HCT116 (cell line): Measurements from ENCODE around the gene ALDH1L1. TPM values are rescaled to one million over a fixed set of nuclear protein-coding genes. Genes with fewer than 3 reads are reported as not detected.

Source experiments
- ATAC-seq: fragments of 200-7000 bp; cut with Tn5 transposase; 2 replicates; pipeline ENCODE4 v1.9.1; 2020; ENCODE audit warnings: mild to moderate bottlenecking, moderate library complexity
- BruUV-seq: library from RNA; stranded (reverse); fragments of 400-500 nt; replicated peaks from 2 replicates; lab custom pipeline; 2021; lab: Mats Ljungman, UMichigan
- CTCF ChIA-PET: fragments of 300-600 bp; sonication (Branson Sonifier 250); formaldehyde crosslinking; loops from one replicate; lab custom pipeline; 2021; ENCODE audit warnings: antibody characterized with exemption; lab: Charles Lee
- POLR2A ChIA-PET: fragments of 300-600, 350-600 bp; sonication (Branson Sonifier 250); formaldehyde crosslinking; loops from one replicate; lab custom pipeline; 2021; ENCODE audit warnings: antibody characterized with exemption; lab: Charles Lee
- RAD21 ChIA-PET, 2 experiments: fragments of 300-600 bp; sonication (Branson Sonifier 250); formaldehyde crosslinking; loops; one replicate each; lab custom pipeline; 2023; ENCODE audit warnings: low total read pairs in 2 of 2; ENCODE audit not compliant: uncharacterized antibody in 2 of 2, unreplicated experiment in 2 of 2, low non-redundant PET in 1 of 2; lab: Charles Lee
- DNase-seq: peaks from one replicate; pipeline ENCODE4 v3.0.0-alpha.2; 2010; ENCODE audit warnings: low read depth, low spot score
- H2AFZ ChIP-seq: fragments of 200-600 bp; shearing (Covaris generic), sonication (generic); 2 replicates; pipeline ENCODE4 v1.6.1; 2017; ENCODE audit warnings: low read depth, mixed run types, mixed read lengths, antibody characterized with exemption, low read length; ENCODE audit not compliant: poor library complexity, severe bottlenecking
- H3K27ac ChIP-seq: 2 replicates; pipeline ENCODE4 v1.5.1; 2012; ENCODE audit warnings: low read depth, low read length
- H3K27me3 ChIP-seq: fragments of 200-600 bp; sonication (generic); 2 replicates; pipeline ENCODE4 v1.6.1; 2016; ENCODE audit warnings: mixed run types, low read length, mixed read lengths; ENCODE audit not compliant: insufficient read depth
- H3K36me3 ChIP-seq, 2 experiments: fragments of 200-500 bp in 1 of 2; fragments of 200-600 bp in 1 of 2; sonication (Bioruptor generic) in 1 of 2; sonication (generic) in 1 of 2; 2 replicates each; pipeline versions ENCODE4 v1.5.1 to v1.6.1; 2014 to 2016; ENCODE audit warnings: low read length in 2 of 2, inconsistent platforms in 1 of 2, mixed read lengths in 1 of 2, mixed run types in 1 of 2; ENCODE audit not compliant: insufficient read depth in 2 of 2, control insufficient read depth in 1 of 2
- H3K4me1 ChIP-seq, 2 experiments: fragments of 200-600 bp in 1 of 2; sonication (generic) in 1 of 2; 2 replicates each; pipeline versions ENCODE4 v1.5.1 to v1.6.1; 2012 to 2017; ENCODE audit warnings: low read length in 2 of 2, inconsistent platforms in 1 of 2, mild to moderate bottlenecking in 1 of 2, mixed read lengths in 1 of 2, mixed run types in 1 of 2, moderate library complexity in 1 of 2; ENCODE audit not compliant: insufficient read depth in 2 of 2, control insufficient read depth in 1 of 2
- H3K4me2 ChIP-seq: fragments of 200-600 bp; sonication (generic); 2 replicates; pipeline ENCODE4 v1.6.1; 2017; ENCODE audit warnings: mixed run types, low read length, mixed read lengths
- H3K4me3 ChIP-seq, 2 experiments: fragments of 200-600 bp in 1 of 2; sonication (generic) in 1 of 2; replicated peaks in 1 of 2; 2 replicates each; pipeline ENCODE4 v1.5.1; 2011 to 2016; ENCODE audit warnings: low read length in 2 of 2, control low read depth in 1 of 2, low read depth in 1 of 2, mild to moderate bottlenecking in 1 of 2, mixed read lengths in 1 of 2, mixed run types in 1 of 2
- H3K79me2 ChIP-seq: fragments of 200-600 bp; sonication (generic); 2 replicates; pipeline ENCODE4 v1.6.1; 2017; ENCODE audit warnings: mild to moderate bottlenecking, mixed run types, low read length, moderate library complexity, mixed read lengths; ENCODE audit not compliant: insufficient read depth
- H3K9ac ChIP-seq: fragments of 200-600 bp; sonication (generic); 2 replicates; pipeline ENCODE4 v1.6.1; 2016; ENCODE audit warnings: low read length, mixed read lengths
- H3K9me2 ChIP-seq: fragments of 200-600 bp; sonication (generic), shearing (Covaris generic); 2 replicates; pipeline ENCODE4 v1.6.1; 2017; ENCODE audit warnings: mixed run types, mild to moderate bottlenecking, moderate library complexity; ENCODE audit not compliant: insufficient read depth
- H3K9me3 ChIP-seq, 2 experiments: fragments of 200-500 bp in 1 of 2; fragments of 200-600 bp in 1 of 2; sonication (Bioruptor generic) in 1 of 2; sonication (generic) in 1 of 2; 2 replicates each; pipeline ENCODE4 v1.6.1; 2014 to 2017; ENCODE audit warnings: low read length in 2 of 2, mixed read lengths in 2 of 2, inconsistent platforms in 1 of 2, low read depth in 1 of 2, mild to moderate bottlenecking in 1 of 2, mixed run types in 1 of 2, moderate library complexity in 1 of 2; ENCODE audit not compliant: control insufficient read depth in 1 of 2, insufficient read depth in 1 of 2
- H4K20me1 ChIP-seq: fragments of 200-600 bp; sonication (generic), shearing (Covaris generic); 2 replicates; pipeline ENCODE4 v1.6.1; 2017; ENCODE audit warnings: mixed run types, mild to moderate bottlenecking, moderate library complexity; ENCODE audit not compliant: insufficient read depth
- CEBPB ChIP-seq: IDR thresholded peaks from 2 replicates; pipeline ENCODE4 v1.6.1; 2012; ENCODE audit warnings: low read depth
- ELF1 ChIP-seq: IDR thresholded peaks from 2 replicates; pipeline ENCODE4 v1.6.1; 2012; ENCODE audit warnings: low read depth, borderline replicate concordance
- EZH2 ChIP-seq: fragments of 200-600 bp; sonication (generic); IDR thresholded peaks from 2 replicates; pipeline ENCODE4 v1.6.1; 2017; ENCODE audit warnings: antibody characterized with exemption, mixed run types
- FOSL1 ChIP-seq: IDR thresholded peaks from 2 replicates; pipeline ENCODE4 v1.6.1; 2012; ENCODE audit warnings: low read depth
- JUND ChIP-seq: IDR thresholded peaks from 2 replicates; pipeline ENCODE4 v1.6.1; 2012
- MAX ChIP-seq: IDR thresholded peaks from 2 replicates; pipeline ENCODE4 v1.6.1; 2012
- RAD21 ChIP-seq: IDR thresholded peaks from 2 replicates; pipeline ENCODE4 v1.6.1; 2012; ENCODE audit warnings: low read depth, mild to moderate bottlenecking
- REST ChIP-seq: IDR thresholded peaks from 2 replicates; pipeline ENCODE4 v1.6.1; 2012; ENCODE audit warnings: low read depth
- SIN3A ChIP-seq: IDR thresholded peaks from 2 replicates; pipeline ENCODE4 v1.6.1; 2012; ENCODE audit warnings: low read depth
- SP1 ChIP-seq: IDR thresholded peaks from 2 replicates; pipeline ENCODE4 v1.6.1; 2012; ENCODE audit warnings: low read depth
- SRF ChIP-seq: IDR thresholded peaks from 2 replicates; pipeline ENCODE4 v1.6.1; 2012; ENCODE audit warnings: low read depth
- YY1 ChIP-seq: IDR thresholded peaks from 2 replicates; pipeline ENCODE4 v1.6.1; 2011; ENCODE audit warnings: low read length, low read depth, moderate library complexity, mild to moderate bottlenecking; ENCODE audit not compliant: insufficient replicate concordance; ENCODE audit errors: extremely low read depth
- ZBTB33 ChIP-seq: IDR thresholded peaks from 2 replicates; pipeline ENCODE4 v1.6.1; 2011; ENCODE audit warnings: mild to moderate bottlenecking, low read length, moderate library complexity; ENCODE audit not compliant: insufficient replicate concordance; ENCODE audit errors: extremely low read depth
- ZFX ChIP-seq: fragments of 450-650 bp; IDR thresholded peaks from 2 replicates; pipeline ENCODE4 v1.6.1; 2017
- intact Hi-C: fragments of 100-400 bp; cut with micrococcal nuclease; formaldehyde crosslinking; loops from 2 replicates; pipeline ENCODE4 v1.10.0; 2022
- total RNA-seq: library from RNA; stranded (reverse); gene quantifications from one replicate; pipeline ENCODE4 v1.2.1, GENCODE V29; 2021; ENCODE audit not compliant: unreplicated experiment

Gene ALDH1L1
- total RNA-seq, 1 experiment from 2014 or later: 0.81 TPM

- TF ChIP-seq ZBTB33: no peak
- TF ChIP-seq CEBPB: no peak
- no peak for TF ChIP-seq FOSL1
Observed at GRCh38 chr3:126130981-126131745, 49.2 kb downstream of the ALDH1L1 start (continued).

- Histone ChIP-seq H3K4me1 (peaks cover 0 to 4% of the 10 kb centered on the region in 2 experiments; a peak in 1 of 4 replicates), H2AFZ (no peak overlapping the region), H3K4me3 (no peak overlapping the region), H3K9ac (no peak overlapping the region), H3K27ac (no peak overlapping the region), H3K27me3 (no peaks in the 10 kb centered on the region), H3K9me3 (no peaks in the 10 kb centered on the region), H3K9me2 (no peaks in the 10 kb centered on the region), H4K20me1 (no peaks in the 10 kb centered on the region), H3K79me2 (no peaks in the 10 kb centered on the region), H3K4me2 (no peak overlapping the region), H3K36me3 (no peaks in the 10 kb centered on the region)
- RAD21 ChIA-PET: no interaction called here
- CTCF ChIA-PET: no interaction called here
- POLR2A ChIA-PET: no interaction called here
- no peak for DNase-seq
- no peak for ATAC-seq
- BruUV-seq: no TSS peak
- intact Hi-C loops: loop anchor here (5.0 to 10.0 kb wide), 2 partner anchors 392 to 1415 kb away; partner anchors contain the start of gene CHST13
- no peak for TF ChIP-seq ZBTB33
- TF ChIP-seq YY1: no peak
- no peak for TF ChIP-seq REST
- no peak for TF ChIP-seq ELF1
- no peak for TF ChIP-seq ZFX
- no peak for TF ChIP-seq SRF
- TF ChIP-seq JUND: no peak
- TF ChIP-seq RAD21: no peak
- no peak for TF ChIP-seq EZH2
- TF ChIP-seq MAX: no peak
- no peak for TF ChIP-seq SP1
- no peak for TF ChIP-seq SIN3A
- no peak for TF ChIP-seq CEBPB
Observed at GRCh38 chr3:126130081-126130855, 50.1 kb downstream of the ALDH1L1 start.
